ENCODE measurements around the gene TUBD1. TPM values are rescaled to one million over a fixed set of nuclear protein-coding genes. Genes with fewer than 3 reads are reported as not detected.
A peak's percentile ranks its signal among the peaks of the same experiment; 100 is the strongest.
"Not testable (repeated sequence)": the region's sequence is repeated elsewhere in the genome, so short reads cannot be mapped to it uniquely, and the experiment has no call there.

TUBD1 gene
- polyA plus RNA-seq, 3 donors: 2.9 to 7.3 (median 3.9) TPM

GRCh38 chr17:59841091-59841881 lies 51.5 kb downstream of the TUBD1 start:
- peaks cover 36 to 43% of the 10 kb centered on the region in 2 donors for H3K36me3 ChIP-seq (replicated peaks in 1 of 2; ENCODE audit: control insufficient read depth in 1 of 2, insufficient read depth in 2 of 2, low read length in 2 of 2)
- Mint-ChIP-seq H3K36me3 (peaks cover 43 to 54% of the 10 kb centered on the region in 2 donors), H3K27ac (peak overlapping the region; percentile 25 to 100 (median 96)), H3K4me1 (peaks cover 59% of the 10 kb centered on the region), H3K4me3 (peak overlapping the region; percentile 98 to 100)
- H4K20me1 ChIP-seq (ENCODE audit: insufficient read depth, low read length): peaks cover 45% of the 10 kb centered on the region
- not testable (repeated sequence) for H3K9me3 ChIP-seq (replicated peaks in 1 of 2; ENCODE audit: control insufficient read depth in 1 of 2, insufficient read depth in 1 of 2, low read length in 2 of 2); H2AFZ ChIP-seq (ENCODE audit: insufficient read depth, low read depth, low read length, poor library complexity, severe bottlenecking); DNase-seq; H3K9me3 Mint-ChIP-seq; H3K27me3 ChIP-seq (ENCODE audit: control insufficient read depth in 2 of 2, insufficient read depth in 2 of 2, low read length in 2 of 2); H3K27me3 Mint-ChIP-seq (ENCODE audit: low read depth in 3 of 3)
- H3K4me2 ChIP-seq (replicated peaks; ENCODE audit: extremely low read depth, low read length, poor library complexity, severe bottlenecking): peak overlapping the region; percentile 98
- H3K79me2 ChIP-seq (ENCODE audit: insufficient read depth, low read length): peaks cover 60% of the 10 kb centered on the region
- peak overlapping the region; percentile 71 to 100 (median 98) for H3K4me3 ChIP-seq (replicated peaks in 1 of 3; ENCODE audit: low read depth in 2 of 3, low read length in 3 of 3)
- 89% methylated on average over 4 of the region's 7 CpGs for WGBS (ENCODE audit: insufficient coverage)
- peaks cover 53 to 64% of the 10 kb centered on the region in 2 donors for H3K4me1 ChIP-seq (ENCODE audit: control insufficient read depth in 1 of 2, insufficient read depth in 2 of 2, low read length in 2 of 2)
- peak overlapping the region; percentile 95 for H3K9ac ChIP-seq (ENCODE audit: insufficient read depth, low read length, poor library complexity, severe bottlenecking)
- H3K27ac ChIP-seq (ENCODE audit: low read depth in 1 of 2, low read length in 2 of 2): peak overlapping the region in 1 of 2 donors; percentile 95
- intact Hi-C loops (cut with micrococcal nuclease): loop anchor here (5.0 to 10.0 kb wide), 2 partner anchors 34 to 216 kb away; no protein-coding TSS in a partner anchor

DNA sequence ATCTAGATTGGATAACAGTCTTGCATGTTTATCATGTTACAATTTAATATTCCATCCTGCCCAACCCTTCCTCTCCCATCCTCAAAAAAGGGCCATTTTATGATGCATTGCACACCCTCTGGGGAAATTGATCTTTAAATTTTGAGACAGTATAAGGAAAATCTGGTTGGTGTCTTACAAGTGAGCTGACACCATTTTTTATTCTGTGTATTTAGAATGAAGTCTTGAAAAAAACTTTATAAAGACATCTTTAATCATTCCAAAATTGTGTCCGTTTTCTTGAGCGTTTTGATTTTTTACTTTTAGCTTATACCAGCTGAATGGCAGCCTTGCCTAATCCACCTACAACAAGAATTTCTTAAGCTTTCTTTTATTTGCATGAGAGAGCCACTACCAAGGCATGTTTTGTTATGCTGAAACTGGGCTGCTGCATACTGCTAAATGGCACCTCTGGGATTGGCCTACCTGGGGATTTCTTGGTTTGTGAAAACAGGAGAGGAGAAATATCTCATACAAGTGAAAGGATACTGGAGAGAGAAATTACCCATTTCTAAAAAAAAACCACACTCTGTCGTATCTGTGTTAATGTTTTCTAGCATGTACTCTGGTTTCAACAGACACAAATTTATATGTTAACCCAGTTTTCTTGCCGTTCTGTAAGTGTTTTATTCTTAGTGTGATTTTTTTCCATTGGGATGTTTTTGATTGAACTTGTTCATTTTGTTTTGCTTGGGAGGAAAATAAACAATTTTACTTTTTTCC lies 52.2 kb downstream of the TUBD1 start:
- H3K4me2 ChIP-seq (replicated peaks; ENCODE audit: extremely low read depth, low read length, poor library complexity, severe bottlenecking): peak overlapping the region; percentile 98
- Mint-ChIP-seq H3K36me3 (peaks cover 45 to 59% of the 10 kb centered on the region in 2 donors), H3K4me1 (peaks cover 52% of the 10 kb centered on the region), H3K4me3 (peak overlapping the region; percentile 98 to 100), H3K27me3 (ENCODE audit: low read depth in 3 of 3) (no peaks in the 10 kb centered on the region), H3K27ac (peak overlapping the region; percentile 61 to 100 (median 96)), H3K9me3 (peaks cover 0 to 5% (median 0%) of the 10 kb centered on the region in 7 donors)
- peaks cover 47 to 62% of the 10 kb centered on the region in 2 donors for H3K4me1 ChIP-seq (ENCODE audit: control insufficient read depth in 1 of 2, insufficient read depth in 2 of 2, low read length in 2 of 2)
- H3K9ac ChIP-seq (ENCODE audit: insufficient read depth, low read length, poor library complexity, severe bottlenecking): peak overlapping the region; percentile 95
- peaks cover 61% of the 10 kb centered on the region for H3K79me2 ChIP-seq (ENCODE audit: insufficient read depth, low read length)
- H3K27ac ChIP-seq (ENCODE audit: low read depth in 1 of 2, low read length in 2 of 2): peak overlapping the region; percentile 23 to 95
- H2AFZ ChIP-seq (ENCODE audit: insufficient read depth, low read depth, low read length, poor library complexity, severe bottlenecking): no peak overlapping the region
- H3K27me3 ChIP-seq (ENCODE audit: control insufficient read depth in 2 of 2, insufficient read depth in 2 of 2, low read length in 2 of 2): no peaks in the 10 kb centered on the region
- no peak for DNase-seq
- peaks cover 45% of the 10 kb centered on the region for H4K20me1 ChIP-seq (ENCODE audit: insufficient read depth, low read length)
- no peaks in the 10 kb centered on the region for H3K9me3 ChIP-seq (replicated peaks in 1 of 2; ENCODE audit: control insufficient read depth in 1 of 2, insufficient read depth in 1 of 2, low read length in 2 of 2)
- TF ChIP-seq CTCF (IDR thresholded peaks at IDR 0.05): no peak
- peak overlapping the region; percentile 71 to 100 (median 98) for H3K4me3 ChIP-seq (replicated peaks in 1 of 3; ENCODE audit: low read depth in 2 of 3, low read length in 3 of 3)
- no CpG with 5 or more reads among the region's 4 CpGs for WGBS (ENCODE audit: insufficient coverage)
- peaks cover 36 to 43% of the 10 kb centered on the region in 2 donors for H3K36me3 ChIP-seq (replicated peaks in 1 of 2; ENCODE audit: control insufficient read depth in 1 of 2, insufficient read depth in 2 of 2, low read length in 2 of 2)
- intact Hi-C loops (cut with micrococcal nuclease): loop anchor here (5.0 to 10.0 kb wide), 2 partner anchors 33 to 216 kb away; no protein-coding TSS in a partner anchor
